ENCODE measurements around the gene RNF212. TPM values are rescaled to one million over a fixed set of nuclear protein-coding genes. Genes with fewer than 3 reads are reported as not detected.
A peak's percentile ranks its signal among the peaks of the same experiment; 100 is the strongest.

The RNF212 gene
- total and polyA plus RNA-seq, 2 of the 13 experiments (the other 11 are each of a cell fraction or from before 2014, with no cell fraction given), result not detected

GRCh38 chr4:1115528-1116293 lies 2.3 kb upstream of the RNF212 start:
- no peak for DNase-seq (ENCODE audit: low spot score)
- no TSS peak for BruUV-seq (replicated peaks)
- peak overlapping the region; percentile 25; the same call in 1 of the 2 replicates for H3K4me2 ChIP-seq (ENCODE audit: low read depth, low read length)

More at GRCh38 chr4:1115528-1116293, 2.3 kb upstream of the RNF212 start:
- no peaks in the 10 kb centered on the region for H4K20me1 ChIP-seq (ENCODE audit: insufficient read depth, low read length)
- FAIRE-seq (no peak), ATAC-seq (peak; percentile 65)
- H3K36me3 ChIP-seq (replicated peaks in 1 of 2; ENCODE audit: control insufficient read depth in 1 of 2, insufficient read depth in 2 of 2, low read length in 2 of 2), result no peaks in the 10 kb centered on the region; a peak in 1 of 5 replicates
- H3K27ac ChIP-seq (ENCODE audit: extremely low read length, insufficient read depth, low read length), result no peak overlapping the region
- intact Hi-C loops (cut with micrococcal nuclease; ENCODE audit: unreplicated experiment) (no loop called here), in situ Hi-C loops (cut with HindIII; ENCODE audit: extremely low pct_ligation_motif_present, low pct_unique_long_range_greater_than_20kb) (no loop called here)
- TF ChIP-seq CEBPG (CRISPR knock-in tag; IDR thresholded peaks at IDR 0.05) (peak; percentile 24; the same call in 1 of the 2 replicates), XBP1 (CRISPR knock-in tag; IDR thresholded peaks at IDR 0.05) (no peak), CREB1 (IDR thresholded peaks at IDR 0.05) (no peak), CREB1 (CRISPR knock-in tag; IDR thresholded peaks at IDR 0.05) (no peak), ELK4 (CRISPR knock-in tag; IDR thresholded peaks at IDR 0.05; ENCODE audit: borderline replicate concordance) (no peak), HNF4A (CRISPR knock-in tag; IDR thresholded peaks at IDR 0.05) (0 out of 2 replicates have a peak, but pooled peaks have one; percentile 22), ZNF430 (CRISPR knock-in tag; IDR thresholded peaks at IDR 0.05) (no peak), SIN3A (IDR thresholded peaks at IDR 0.05; ENCODE audit: borderline replicate concordance, low read depth, low read length) (no peak), USF2 (IDR thresholded peaks at IDR 0.05; ENCODE audit: low read depth, low read length) (no peak), USF2 (CRISPR knock-in tag; IDR thresholded peaks at IDR 0.05; ENCODE audit: borderline replicate concordance) (no peak), NONO (IDR thresholded peaks at IDR 0.05) (no peak), NONO (CRISPR knock-in tag; conservative IDR thresholded peaks at IDR 0.05) (no peak), MEIS2 (CRISPR knock-in tag; IDR thresholded peaks at IDR 0.05) (no peak), CEBPB (IDR thresholded peaks at IDR 0.05; ENCODE audit: borderline replicate concordance, low read depth, low read length) (peak; percentile 76; the same call in 1 of the 2 replicates)
- H3K27me3 ChIP-seq (ENCODE audit: control insufficient read depth in 1 of 2, insufficient read depth in 2 of 2, low read length in 2 of 2), result peaks cover 4 to 18% of the 10 kb centered on the region in 2 experiments; a peak in 4 of 5 replicates
- CTCF ChIA-PET (ENCODE audit: low intra/inter-chr PET ratio, low total read pairs), result no interaction called here
- no peak overlapping the region for H2AFZ ChIP-seq (ENCODE audit: low read length)
- H3K79me2 ChIP-seq (ENCODE audit: insufficient read depth, low read length), result no peaks in the 10 kb centered on the region
- H3K9ac ChIP-seq (ENCODE audit: insufficient read depth, low read depth, low read length), result no peak overlapping the region
- POLR2A ChIA-PET, result interaction anchor here (1.3 kb wide), 1 partner anchor 50 kb away, joined by 3 read pairs; no protein-coding TSS in a partner anchor
- H3K4me3 ChIP-seq (replicated peaks in 1 of 3; ENCODE audit: insufficient read depth in 1 of 3, low read depth in 2 of 3, low read length in 3 of 3), result no peak overlapping the region
- peaks cover 16% of the 10 kb centered on the region for H3K4me1 ChIP-seq (ENCODE audit: insufficient read depth, low read length)
- no peaks in the 10 kb centered on the region for H3K9me3 ChIP-seq (ENCODE audit: low read length)
- 7% methylated on average over 8 of the region's 8 CpGs for WGBS (ENCODE audit: low lambda C conversion rate)

All from HepG2 (cell line).